Stimulated activated naive CD8-positive, alpha-beta T cell treated with anti-CD3 and anti-CD28 coated beads, Interleukin-15, Interleukin-2, amounts not matched to agents 100 U/mL and 50 U/mL, for 24 hours (primary cell): ENCODE measurements around the gene SMCO4.
A peak's percentile ranks its signal among the peaks of the same experiment; 100 is the strongest.

Experiments
- ATAC-seq: fragments of 150-1000 bp; cut with Tn5 transposase; one replicate; pipeline ENCODE4 v1.10.0; 2021
- DNase-seq: peaks from one replicate; pipeline ENCODE4 v3.0.0; 2021

SMCO4 gene

GRCh38 chr11:93504110-93505095 is 38.8 kb downstream of the SMCO4 start:
- no peak for ATAC-seq
- no peak for DNase-seq

DNA sequence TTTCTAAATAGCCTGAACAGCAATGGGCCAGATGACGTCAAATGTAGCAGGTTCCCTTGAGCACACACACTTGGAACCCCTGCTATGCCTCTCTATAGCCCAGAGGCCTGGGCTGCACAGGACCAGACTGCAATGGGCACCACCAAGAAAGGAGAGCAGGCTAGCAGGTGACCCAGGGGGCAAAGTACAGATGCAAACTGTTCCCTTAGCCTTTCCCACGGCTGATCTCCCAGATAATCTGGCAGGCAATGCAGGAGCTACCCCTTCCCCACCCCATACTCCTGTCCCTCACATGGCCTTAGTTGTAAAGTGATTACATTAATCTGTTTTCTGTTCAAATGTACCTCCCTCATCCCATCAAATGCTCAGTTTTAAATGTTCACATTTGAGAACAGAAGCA is 41.3 kb downstream of the SMCO4 start:
- no peak for DNase-seq
- ATAC-seq, result no peak

GRCh38 chr11:93500759-93501158 is 42.4 kb downstream of the SMCO4 start:
- DNase-seq, result no peak
- no peak for ATAC-seq

DNA sequence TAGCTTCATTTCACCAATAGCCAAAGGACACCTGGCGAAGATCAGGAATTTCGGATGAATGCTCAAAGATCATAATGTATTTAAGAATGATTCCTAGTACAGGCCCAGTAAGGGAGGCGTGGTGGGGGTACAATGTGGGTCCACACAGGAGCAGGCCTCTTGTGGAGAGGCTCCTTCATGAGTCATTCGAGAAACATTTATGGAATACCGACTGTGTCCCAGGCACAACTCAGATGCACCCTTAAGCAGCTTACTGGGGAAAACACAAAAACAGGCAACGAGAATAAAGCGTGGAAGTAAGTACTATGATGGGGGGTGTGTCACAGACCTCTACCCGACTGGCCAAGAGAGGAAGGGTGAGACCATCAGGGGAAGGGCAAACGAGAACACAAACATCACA is 44.5 kb downstream of the SMCO4 start:
- ATAC-seq (no peak), DNase-seq (no peak)

DNA sequence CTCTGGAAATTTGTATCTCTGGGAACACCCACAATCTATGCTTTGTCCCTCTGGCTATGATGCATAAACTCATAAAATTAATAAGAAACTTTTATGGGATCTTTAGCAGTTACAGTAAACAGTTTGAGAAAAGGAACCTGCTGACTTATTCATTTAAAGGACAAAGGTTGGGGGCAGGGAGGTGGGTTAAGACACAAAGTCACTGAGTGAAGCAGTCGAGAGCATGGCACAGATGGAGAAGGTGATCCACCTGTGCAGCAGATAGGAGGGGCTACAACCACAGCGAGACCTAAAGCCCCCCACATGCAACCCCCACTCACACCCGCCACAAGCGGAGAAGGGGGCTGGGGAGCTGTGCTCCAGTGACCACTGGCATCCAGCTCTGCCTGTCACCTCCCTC is 45.0 kb downstream of the SMCO4 start:
- DNase-seq (no peak), ATAC-seq (no peak)

- ATAC-seq, result no peak
- no peak for DNase-seq
Measured at GRCh38 chr11:93497596-93497995, 45.6 kb downstream of the SMCO4 start.

GRCh38 chr11:93494357-93494756 is 48.8 kb downstream of the SMCO4 start:
- DNase-seq, result no peak
- no peak for ATAC-seq

- ATAC-seq (no peak), DNase-seq (no peak)
Measured at GRCh38 chr11:93493252-93493897, 49.8 kb downstream of the SMCO4 start.

DNA sequence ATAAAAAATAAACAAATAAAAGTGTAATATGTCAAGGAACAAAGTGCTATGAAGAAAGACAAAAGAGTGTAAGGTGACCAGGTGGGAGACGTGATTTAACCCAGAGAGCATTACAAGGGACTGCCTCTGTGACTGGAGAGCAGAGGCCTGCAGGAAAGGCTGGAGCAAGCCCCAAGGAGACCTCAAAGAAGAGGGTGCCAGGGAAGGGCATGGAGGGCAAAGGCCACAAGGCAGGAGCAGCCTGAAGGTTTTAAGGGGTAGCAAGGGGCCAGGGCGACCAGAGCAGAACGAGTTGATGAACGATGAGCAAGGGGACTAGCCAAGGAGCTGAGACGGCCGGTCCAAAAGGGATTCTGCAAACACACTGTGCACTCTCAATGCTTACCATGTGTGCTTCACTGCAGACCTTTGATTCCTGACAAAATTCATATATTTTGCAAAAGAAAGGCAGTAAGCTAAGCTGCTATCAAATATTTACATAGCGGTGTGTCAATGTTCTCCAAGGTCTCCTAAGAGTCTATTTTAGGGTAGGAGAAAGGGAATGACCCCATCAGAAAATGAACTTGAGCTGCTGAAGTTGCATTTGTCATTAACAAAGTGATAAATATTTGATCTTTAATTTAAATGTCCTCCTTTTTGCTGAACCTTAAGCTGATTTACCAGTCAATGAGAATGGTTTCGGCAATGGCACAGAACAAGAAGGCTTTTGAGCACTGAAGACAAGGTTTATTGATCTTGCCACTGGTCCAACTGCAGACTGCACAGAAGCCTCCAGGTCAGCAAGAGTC is 50.5 kb downstream of the SMCO4 start:
- DNase-seq, result no peak
- ATAC-seq, result no peak

DNA sequence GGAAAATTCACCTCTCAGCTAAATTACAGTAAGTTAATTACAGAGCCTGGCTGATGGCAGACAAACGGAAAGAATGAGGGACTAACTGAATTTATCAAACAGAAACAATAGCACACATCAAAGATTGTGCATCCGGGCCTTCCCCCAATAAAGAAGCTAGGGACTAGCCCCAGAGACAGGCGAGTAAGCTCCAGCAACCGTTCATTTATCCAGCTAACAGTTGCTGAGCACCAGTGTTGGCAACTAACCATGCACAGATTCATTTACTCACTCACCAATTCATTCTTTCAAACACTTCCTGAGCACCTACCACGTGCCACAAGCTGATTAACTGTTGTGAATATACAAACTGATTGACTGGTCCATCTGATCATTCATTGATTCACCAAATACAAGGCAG is 51.2 kb downstream of the SMCO4 start:
- no peak for ATAC-seq
- DNase-seq, result no peak

DNA sequence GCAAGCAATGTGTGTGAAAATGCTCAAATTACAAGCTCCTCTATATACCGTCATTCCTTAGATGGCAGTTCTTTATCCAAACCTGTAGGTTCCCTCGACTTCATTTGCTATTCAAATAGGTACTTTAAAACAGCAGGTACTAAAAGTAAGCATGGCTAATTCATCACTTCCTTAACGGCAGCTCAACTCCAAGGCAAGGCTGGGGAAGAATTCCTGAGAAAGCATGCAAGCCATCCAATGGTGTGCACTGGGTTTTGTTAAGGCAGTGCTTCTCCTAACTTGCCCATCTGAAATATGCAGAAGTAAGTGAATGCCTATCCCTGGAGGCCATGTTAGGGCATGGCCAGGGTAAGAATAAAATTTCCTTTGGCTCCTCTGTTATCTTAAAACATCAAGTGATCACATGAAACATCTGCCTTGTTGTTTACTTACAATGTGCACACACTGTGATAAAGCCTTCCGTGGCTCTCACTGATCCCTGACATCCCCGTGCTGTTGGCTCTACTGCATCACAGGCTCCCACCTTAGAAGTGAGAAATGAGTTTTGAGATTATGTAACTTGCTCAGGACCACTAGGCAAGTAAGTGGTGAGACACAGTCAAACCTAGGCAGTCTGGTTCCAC is 52.1 kb downstream of the SMCO4 start:
- ATAC-seq (no peak), DNase-seq (no peak)

- ATAC-seq (no peak), DNase-seq (no peak)
Measured at GRCh38 chr11:93489841-93490240, 53.4 kb downstream of the SMCO4 start.

DNA sequence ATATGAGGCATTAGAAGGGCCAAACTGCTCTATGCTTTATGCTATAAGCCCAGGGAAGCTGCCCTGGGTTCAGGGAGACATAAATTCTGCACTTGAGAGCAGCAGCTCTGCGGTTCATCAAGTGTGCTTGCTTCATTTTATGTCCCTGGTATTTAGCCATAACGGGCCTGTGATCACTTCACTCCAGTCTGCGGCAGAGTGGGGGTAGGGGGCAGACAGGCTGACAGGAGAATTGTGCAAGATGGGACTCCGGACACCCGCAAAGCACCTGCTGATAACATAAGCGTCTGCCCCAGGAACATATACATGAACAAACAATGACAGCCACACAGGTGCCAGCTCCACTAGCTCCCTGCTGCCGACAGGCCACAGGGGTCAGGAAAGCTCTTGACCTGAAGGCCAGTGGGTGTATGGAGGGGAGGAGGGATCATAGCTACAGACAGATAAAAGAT is 56.1 kb downstream of the SMCO4 start:
- ATAC-seq (no peak), DNase-seq (no peak)

DNA sequence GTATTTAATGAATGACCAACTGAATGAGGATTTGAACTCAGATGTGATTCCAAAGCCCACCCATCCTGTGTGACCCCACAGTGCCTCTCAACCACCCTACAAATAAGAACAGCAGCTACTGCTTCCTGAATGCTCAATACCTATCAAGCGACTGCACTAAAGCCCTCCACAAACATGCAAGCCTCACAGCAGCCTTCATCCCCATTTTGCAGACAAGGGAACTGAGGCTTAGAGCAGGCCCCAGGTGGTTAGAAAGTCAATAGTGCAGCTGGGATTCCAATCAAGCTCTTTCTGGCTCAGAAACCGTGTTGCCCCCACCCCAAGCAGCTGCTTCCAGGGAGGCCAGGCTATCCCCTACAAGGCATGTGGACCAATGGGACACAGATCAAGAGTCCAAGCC is 57.2 kb downstream of the SMCO4 start:
- ATAC-seq, result no peak
- DNase-seq, result no peak

- ATAC-seq (no peak), DNase-seq (no peak)
Measured at GRCh38 chr11:93484716-93485115, 58.5 kb downstream of the SMCO4 start.

GRCh38 chr11:93482556-93482955 is 60.6 kb downstream of the SMCO4 start:
- no peak for DNase-seq
- ATAC-seq, result no peak

DNA sequence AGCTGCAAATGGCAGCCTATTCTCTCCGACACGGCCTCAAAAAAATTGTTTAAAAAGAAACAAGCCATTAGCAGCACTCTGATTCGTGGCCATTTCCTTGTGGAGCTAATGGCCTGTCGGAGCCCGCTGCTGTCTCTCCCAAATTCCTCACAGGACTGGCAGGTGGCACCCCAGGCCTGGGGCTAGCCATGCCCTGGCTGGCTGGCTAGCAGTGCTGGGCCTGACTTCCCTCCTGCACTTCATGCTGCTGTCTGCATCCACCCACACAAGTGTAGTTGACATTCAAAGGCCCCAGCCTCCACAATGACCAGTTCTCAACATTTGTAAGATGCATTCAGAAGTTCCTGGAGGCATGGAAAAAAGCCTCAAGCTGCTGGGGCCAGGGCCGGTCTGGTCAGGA is 61.5 kb downstream of the SMCO4 start:
- ATAC-seq (peak; percentile 22), DNase-seq (no peak)

DNA sequence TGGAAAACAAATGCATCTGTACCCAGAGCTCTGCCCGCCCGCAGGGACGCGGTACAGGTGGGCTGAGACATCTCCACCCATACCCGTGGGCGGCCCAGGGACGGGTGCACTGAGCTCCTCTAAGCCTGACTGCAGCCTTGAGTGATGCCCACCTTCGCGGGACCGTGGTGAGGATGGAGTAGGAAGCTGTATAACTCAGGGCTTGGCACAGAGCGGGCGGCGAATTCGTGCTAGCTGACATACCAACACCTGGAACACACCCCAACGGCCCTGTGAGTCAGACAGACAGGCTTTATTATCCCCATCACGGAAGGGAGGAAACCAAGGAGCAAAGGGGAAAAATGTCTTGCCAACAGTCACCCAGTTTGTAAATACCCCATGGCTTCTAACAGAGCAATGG is 61.9 kb downstream of the SMCO4 start:
- no peak for ATAC-seq
- DNase-seq, result no peak

DNA sequence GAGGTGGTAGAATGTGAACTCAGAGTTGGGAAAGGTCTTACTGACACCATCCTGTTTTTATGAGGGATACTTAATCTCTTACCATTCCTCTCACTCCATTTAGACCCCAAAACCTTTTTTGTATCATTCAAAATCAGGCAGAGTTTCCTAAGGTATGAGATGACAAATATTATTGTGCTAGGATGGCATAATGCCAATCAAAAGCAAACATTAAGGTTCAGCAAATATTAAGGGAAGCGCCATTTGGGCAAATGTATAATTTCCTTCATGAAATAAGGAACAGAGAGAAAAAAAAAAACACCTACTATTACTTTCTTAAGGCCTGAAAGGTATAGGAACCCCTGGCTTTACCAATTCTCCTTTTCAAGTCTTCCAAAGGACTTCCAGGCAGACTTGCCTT is 62.4 kb downstream of the SMCO4 start:
- ATAC-seq, result no peak
- no peak for DNase-seq

GRCh38 chr11:93480256-93480655 is 62.9 kb downstream of the SMCO4 start:
- no peak for ATAC-seq
- DNase-seq, result no peak

DNA sequence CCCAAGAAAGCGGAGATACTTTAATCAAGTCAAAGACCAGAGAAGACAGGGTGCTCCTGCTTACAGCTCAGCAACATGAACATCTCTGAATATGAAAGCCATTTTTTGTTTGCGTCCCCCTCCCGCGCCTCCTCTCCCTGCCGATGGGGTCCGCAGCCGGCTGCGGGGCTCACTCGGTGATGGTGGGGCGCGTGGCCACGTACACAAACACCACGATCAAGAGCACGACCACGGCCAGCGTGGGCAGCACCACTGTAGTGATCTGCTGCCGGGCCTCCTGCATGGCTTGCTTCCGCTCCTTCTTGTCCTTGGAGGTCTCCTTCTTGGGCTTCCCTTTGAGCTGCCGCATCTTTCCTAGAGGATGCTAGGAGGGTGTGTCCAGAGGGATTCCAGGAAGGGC is 64.3 kb downstream of the SMCO4 start:
- no peak for DNase-seq
- ATAC-seq, result no peak

- no peak for DNase-seq
- no peak for ATAC-seq
Measured at GRCh38 chr11:93477684-93478234, 65.4 kb downstream of the SMCO4 start.
